OCI-LY1 (cell line): Measurements from ENCODE around the gene RNU6-9.
A peak's percentile ranks its signal among the peaks of the same experiment; 100 is the strongest.

Experiments
- H2AFZ ChIP-seq: fragments of 200-600 bp; sonication (generic), shearing (Covaris generic); 2 replicates; pipeline ENCODE4 v1.6.0; 2014; ENCODE audit warnings: antibody characterized with exemption, mild to moderate bottlenecking, low read length
- H3F3A ChIP-seq: fragments of 200-600 bp; sonication (generic), shearing (Covaris generic); 2 replicates; pipeline ENCODE4 v1.6.0; 2014; ENCODE audit warnings: mild to moderate bottlenecking, antibody characterized with exemption, low read length, moderate library complexity; ENCODE audit not compliant: insufficient read depth
- H3K27ac ChIP-seq: fragments of 200-600 bp; sonication (generic); 2 replicates; pipeline ENCODE4 v1.5.1; 2014; ENCODE audit warnings: low read length, mixed run types, mild to moderate bottlenecking, low read depth; ENCODE audit not compliant: poor library complexity, severe bottlenecking
- H3K27me3 ChIP-seq: fragments of 200-600 bp; sonication (generic); 2 replicates; pipeline ENCODE4 v1.6.0; 2014; ENCODE audit warnings: antibody characterized with exemption, mild to moderate bottlenecking, low read length, moderate library complexity; ENCODE audit not compliant: insufficient read depth
- H3K36me3 ChIP-seq: fragments of 200-600 bp; sonication (generic); 2 replicates; pipeline ENCODE4 v1.6.1; 2014; ENCODE audit warnings: mild to moderate bottlenecking, antibody characterized with exemption, low read length, moderate library complexity, mixed read lengths; ENCODE audit not compliant: insufficient read depth
- H3K4me1 ChIP-seq: fragments of 200-600 bp; sonication (generic); 2 replicates; pipeline ENCODE4 v1.5.1; 2014; ENCODE audit warnings: mild to moderate bottlenecking, low read length, moderate library complexity; ENCODE audit not compliant: insufficient read depth, severe bottlenecking
- H3K4me2 ChIP-seq: fragments of 200-600 bp; sonication (generic), shearing (Covaris generic); 2 replicates; pipeline ENCODE4 v1.6.1; 2014; ENCODE audit warnings: low read length
- H3K4me3 ChIP-seq: fragments of 200-600 bp; sonication (generic); 2 replicates; pipeline ENCODE4 v1.5.1; 2014; ENCODE audit warnings: low read length, low read depth, mild to moderate bottlenecking, mixed read lengths; ENCODE audit not compliant: poor library complexity, severe bottlenecking
- H3K79me2 ChIP-seq: fragments of 200-600 bp; shearing (Covaris generic); 2 replicates; pipeline ENCODE4 v1.6.1; 2016; ENCODE audit warnings: mixed run types, low read length, mixed read lengths; ENCODE audit not compliant: insufficient read depth
- H3K9ac ChIP-seq: fragments of 200-600 bp; sonication (generic), shearing (Covaris generic); 2 replicates; pipeline ENCODE4 v1.6.1; 2014; ENCODE audit warnings: mild to moderate bottlenecking, low read length, mixed read lengths
- H3K9me2 ChIP-seq: fragments of 200-600 bp; sonication (generic), shearing (Covaris generic); 2 replicates; pipeline ENCODE4 v1.6.1; 2014; ENCODE audit warnings: low read depth, mild to moderate bottlenecking, low read length, mixed read lengths
- H3K9me3 ChIP-seq: fragments of 200-600 bp; shearing (Covaris generic); 2 replicates; pipeline ENCODE4 v1.6.1; 2014; ENCODE audit warnings: low read length, mixed read lengths
- H4K20me1 ChIP-seq: fragments of 200-600 bp; sonication (generic), shearing (Covaris generic); 2 replicates; pipeline ENCODE4 v1.6.0; 2016; ENCODE audit warnings: mild to moderate bottlenecking, low read length; ENCODE audit not compliant: insufficient read depth
- CTCF ChIP-seq: fragments of 200-600 bp; sonication (generic), shearing (Covaris generic); IDR thresholded peaks from 2 replicates; pipeline ENCODE4 v1.5.1; 2017; ENCODE audit warnings: mild to moderate bottlenecking, antibody characterized with exemption, low read length, moderate library complexity, mixed read lengths
- EZH2 ChIP-seq: fragments of 200-600 bp; sonication (generic), shearing (Covaris generic); IDR thresholded peaks from 2 replicates; pipeline ENCODE4 v1.8.0; 2017; ENCODE audit warnings: borderline replicate concordance, mixed run types, mild to moderate bottlenecking, antibody characterized with exemption, low read length, moderate library complexity, mixed read lengths

The RNU6-9 gene

DNA sequence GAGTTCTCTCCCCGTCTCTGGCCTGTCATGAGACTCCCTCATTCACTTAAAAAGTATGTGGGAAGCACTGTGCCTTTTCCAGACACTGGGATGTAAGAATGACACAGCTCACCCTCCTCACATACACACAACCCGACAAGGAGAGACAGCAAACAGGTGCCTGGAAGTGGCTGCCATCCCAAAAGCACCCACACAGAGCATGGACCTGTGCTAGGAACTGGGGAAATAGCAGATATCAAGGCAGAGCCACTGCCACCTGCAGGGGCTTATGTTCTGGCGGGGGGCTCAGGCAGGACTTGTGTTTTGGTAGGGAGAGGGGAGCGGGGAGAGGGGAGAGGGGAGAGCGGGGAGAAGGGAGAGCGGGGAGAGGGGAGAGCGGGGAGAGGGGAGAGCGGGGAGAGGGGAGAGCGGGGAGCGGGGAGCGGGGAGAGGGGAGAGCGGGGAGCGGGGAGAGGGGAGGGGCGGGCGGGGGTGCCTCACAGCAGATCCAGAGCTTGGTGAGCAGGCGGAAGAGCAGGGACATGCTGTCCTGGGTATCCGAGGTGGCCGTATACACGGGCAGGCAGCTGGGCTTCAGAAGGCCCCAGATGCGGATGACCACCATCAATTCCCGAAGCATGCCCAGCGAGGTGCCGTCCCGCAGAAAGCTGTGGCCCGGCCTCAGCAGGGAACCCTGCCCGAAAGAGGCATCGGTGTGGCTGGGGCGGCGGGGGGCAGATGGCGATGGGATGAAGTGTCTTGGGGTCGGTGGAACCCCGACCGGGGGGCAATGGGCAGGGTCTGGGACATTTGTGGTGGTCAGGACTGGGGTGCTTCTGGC lies 21.6 kb upstream of the RNU6-9 start:
- Histone ChIP-seq H3K36me3 (peaks cover 26% of the 10 kb centered on the region), H3K27me3 (no peaks in the 10 kb centered on the region), H3K4me2 (peak overlapping the region; percentile 72), H3K4me1 (peaks cover 17% of the 10 kb centered on the region), H4K20me1 (no peaks in the 10 kb centered on the region), H3K79me2 (no peaks in the 10 kb centered on the region), H3K9me2 (no peaks in the 10 kb centered on the region), H3K9me3 (no peaks in the 10 kb centered on the region), H3F3A (no peaks in the 10 kb centered on the region), H3K4me3 (no peak overlapping the region), H3K27ac (peak overlapping the region; percentile 69), H2AFZ (no peak overlapping the region), H3K9ac (no peak overlapping the region)
- TF ChIP-seq EZH2 (no peak), CTCF (no peak)

DNA sequence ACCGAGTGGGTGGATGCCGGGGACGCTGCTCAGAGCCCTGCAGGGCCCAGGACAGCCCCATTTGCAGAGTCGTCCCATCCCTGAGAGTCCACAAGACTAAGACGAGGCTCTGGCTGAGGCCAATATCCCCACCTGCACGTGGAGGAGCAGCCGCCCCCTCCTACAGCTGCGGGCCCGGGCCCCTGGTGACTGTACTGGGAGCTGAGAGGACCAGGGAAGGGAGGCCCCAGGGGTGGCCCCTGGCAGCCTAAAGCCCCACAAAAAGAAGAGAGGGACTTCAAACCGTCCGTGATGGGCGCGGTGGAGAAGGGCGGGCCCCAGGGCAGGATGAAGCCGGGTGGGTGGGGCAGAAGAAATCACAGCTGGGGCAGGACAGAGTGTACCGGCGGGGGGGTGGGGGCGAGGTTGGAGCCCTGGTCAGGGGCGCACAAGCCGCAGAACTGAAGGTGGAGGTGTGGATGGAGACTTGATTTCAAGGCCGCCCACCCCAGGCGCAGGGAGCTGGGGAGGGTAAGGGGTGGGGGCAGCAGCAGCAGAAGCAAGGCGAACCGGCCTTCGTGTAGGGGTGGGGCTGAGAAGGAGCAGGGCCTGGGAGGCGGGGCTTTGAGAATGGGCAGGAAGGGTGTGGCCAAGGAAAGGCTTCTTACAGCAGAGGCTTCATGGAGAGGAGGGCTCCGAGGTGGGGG lies 20.9 kb upstream of the RNU6-9 start:
- H3K4me1 ChIP-seq: peaks cover 17% of the 10 kb centered on the region
- no peaks in the 10 kb centered on the region for H3K9me3 ChIP-seq
- H3K36me3 ChIP-seq: peaks cover 26% of the 10 kb centered on the region
- H4K20me1 ChIP-seq: no peaks in the 10 kb centered on the region
- H3K27me3 ChIP-seq: no peaks in the 10 kb centered on the region
- H3K9ac ChIP-seq: no peak overlapping the region; the same call in 1 of the 2 replicates
- peak overlapping the region; percentile 48 for H3K4me3 ChIP-seq
- H3K9me2 ChIP-seq: no peaks in the 10 kb centered on the region
- no peak overlapping the region for H2AFZ ChIP-seq
- H3K79me2 ChIP-seq: no peaks in the 10 kb centered on the region
- H3F3A ChIP-seq: no peaks in the 10 kb centered on the region
- peak overlapping the region; percentile 72 for H3K4me2 ChIP-seq
- H3K27ac ChIP-seq: peak overlapping the region; percentile 69
- TF ChIP-seq EZH2 (no peak), CTCF (no peak)

- Histone ChIP-seq H3K27ac (no peak overlapping the region), H3K9me3 (no peaks in the 10 kb centered on the region), H3K4me3 (peak overlapping the region; percentile 12), H2AFZ (no peak overlapping the region), H3K9ac (no peak overlapping the region), H3K27me3 (no peaks in the 10 kb centered on the region), H3K4me2 (peak overlapping the region; percentile 20; the same call in 1 of the 2 replicates), H3K36me3 (peaks cover 20% of the 10 kb centered on the region), H3K9me2 (no peaks in the 10 kb centered on the region), H3F3A (no peaks in the 10 kb centered on the region), H4K20me1 (no peaks in the 10 kb centered on the region), H3K79me2 (no peaks in the 10 kb centered on the region), H3K4me1 (peaks cover 17% of the 10 kb centered on the region)
- no peak for TF ChIP-seq CTCF
- TF ChIP-seq EZH2: no peak
Observed at GRCh38 chr19:873084-873483, 20.2 kb upstream of the RNU6-9 start.
